HG02840 (cell line): ENCODE results near the gene HYCC2.
"Not testable (repeated sequence)": the region's sequence is repeated elsewhere in the genome, so short reads cannot be mapped to it uniquely, and the experiment has no call there.

ENCODE experiments used
- ATAC-seq: cut with Tn5 transposase; IDR thresholded peaks from one replicate; pipeline ENCODE4 v1.9.1; 2021; ENCODE audit warnings: mild to moderate bottlenecking, moderate library complexity, moderate number of reproducible peaks; ENCODE audit not compliant: unreplicated experiment, low FRiP score

The HYCC2 gene

GRCh38 chr2:201071479-201072200, at the start of gene HYCC2, which contains the start of gene NDUFB3:
Gene HYCC2, minus strand, starts transcription at chr2:201071671. Its CDS starts 47,662 bp downstream, at chr2:201024009.
Gene NDUFB3, plus strand, starts transcription at chr2:201072001. Its CDS starts 6,882 bp downstream, at chr2:201078883.
- ATAC-seq = peak; percentile 99

GRCh38 chr2:201118961-201119854, 47.7 kb upstream of the HYCC2 start:
- ATAC-seq = no peak

GRCh38 chr2:201118121-201118960, 46.9 kb upstream of the HYCC2 start:
- ATAC-seq = peak; percentile 44

- ATAC-seq = not testable (repeated sequence)
These were observed 46.2 kb upstream of the HYCC2 start for GRCh38 chr2:201117735-201118094.

- peak; percentile 25 for ATAC-seq
These were observed 45.7 kb upstream of the HYCC2 start for GRCh38 chr2:201116959-201117734.

GRCh38 chr2:201116115-201116958, 44.9 kb upstream of the HYCC2 start, which contains the start of gene CFLAR:
Gene CFLAR, plus strand, starts transcription at chr2:201116164. Its CDS starts 13,702 bp downstream, at chr2:201129866.
- ATAC-seq = peak; percentile 27

- ATAC-seq = no peak
These were observed 43.4 kb upstream of the HYCC2 start for GRCh38 chr2:201114846-201115245.

GRCh38 chr2:201114350-201114749, 42.9 kb upstream of the HYCC2 start:
- ATAC-seq = no peak

GRCh38 chr2:201111096-201111495, 39.6 kb upstream of the HYCC2 start:
- ATAC-seq = no peak

- no peak for ATAC-seq
These were observed 39.1 kb upstream of the HYCC2 start for GRCh38 chr2:201110615-201111014.

- no peak for ATAC-seq
These were observed 37.7 kb upstream of the HYCC2 start for GRCh38 chr2:201109186-201109585.

- no peak for ATAC-seq
These were observed 36.9 kb upstream of the HYCC2 start for GRCh38 chr2:201108341-201108740.

GRCh38 chr2:201107624-201108023, 36.2 kb upstream of the HYCC2 start:
- ATAC-seq = no peak

- ATAC-seq = no peak
These were observed 34.3 kb upstream of the HYCC2 start for GRCh38 chr2:201105759-201106158.

- ATAC-seq = no peak
These were observed 29.0 kb upstream of the HYCC2 start for GRCh38 chr2:201100497-201100896.

- no peak for ATAC-seq
These were observed 22.1 kb upstream of the HYCC2 start for GRCh38 chr2:201093573-201093972.

GRCh38 chr2:201090574-201090973, 19.1 kb upstream of the HYCC2 start:
- ATAC-seq = no peak

GRCh38 chr2:201084863-201085262, 13.4 kb upstream of the HYCC2 start:
- no peak for ATAC-seq

- ATAC-seq = no peak
These were observed 3.5 kb upstream of the HYCC2 start for GRCh38 chr2:201074996-201075395.
